OCI-M2 (cell line): ENCODE data around the gene FAS.

Experiments used
- DNase-seq: peaks from one replicate; lab custom pipeline; 2025; ENCODE audit not compliant: unreplicated experiment; lab: John Stamatoyannopoulos, UW

The FAS gene

GRCh38 chr10:88971221-88972061 lies 19.2 kb upstream of the FAS start:
- DNase-seq = no peak

GRCh38 chr10:88974012-88974411 lies 16.6 kb upstream of the FAS start:
- no peak for DNase-seq

GRCh38 chr10:88974446-88975376 lies 15.9 kb upstream of the FAS start:
- DNase-seq = no peak

- DNase-seq = no peak
Measured at GRCh38 chr10:88975377-88975720, 15.2 kb upstream of the FAS start.

GRCh38 chr10:88978463-88978862 lies 12.1 kb upstream of the FAS start:
- DNase-seq = no peak

- peak; percentile 23 for DNase-seq
Measured at GRCh38 chr10:88979153-88979562, 11.4 kb upstream of the FAS start.

- no peak for DNase-seq
Measured at GRCh38 chr10:88979603-88980002, 11.0 kb upstream of the FAS start.

GRCh38 chr10:88980247-88980646 lies 10.4 kb upstream of the FAS start:
- DNase-seq = no peak

GRCh38 chr10:88980800-88981199 lies 9.8 kb upstream of the FAS start:
- no peak for DNase-seq

- DNase-seq = no peak
Measured at GRCh38 chr10:88981435-88981834, 9.2 kb upstream of the FAS start.

- DNase-seq = no peak
Measured at GRCh38 chr10:88982366-88982765, 8.2 kb upstream of the FAS start.

GRCh38 chr10:88983206-88983605 lies 7.4 kb upstream of the FAS start:
- no peak for DNase-seq

- no peak for DNase-seq
Measured at GRCh38 chr10:88983939-88984338, 6.7 kb upstream of the FAS start.

- DNase-seq = no peak
Measured at GRCh38 chr10:88984525-88984924, 6.1 kb upstream of the FAS start.

- no peak for DNase-seq
Measured at GRCh38 chr10:88986549-88987242, 3.9 kb upstream of the FAS start.

- no peak for DNase-seq
Measured at GRCh38 chr10:88987243-88987725, 3.3 kb upstream of the FAS start.

GRCh38 chr10:88987840-88988239 lies 2.8 kb upstream of the FAS start:
- DNase-seq = no peak

GRCh38 chr10:88989423-88989822 lies 1.2 kb upstream of the FAS start:
- DNase-seq = no peak

GRCh38 chr10:88989824-88990383 lies 694 bp upstream of the FAS start:
- DNase-seq = no peak

- DNase-seq = no peak
Measured at GRCh38 chr10:88991161-88991898, 732 bp downstream of the FAS start.
